ENCODE measurements around the gene HOXB8.

Gene HOXB8

GRCh38 chr17:48592057-48592514 is 23.0 kb downstream of the HOXB8 start:
- H3K9ac ChIP-seq (ENCODE audit: low read length): no peak overlapping the region
- H3K4me1 ChIP-seq (ENCODE audit: control insufficient read depth, insufficient read depth, low read length): peaks cover 25% of the 10 kb centered on the region
- no peaks in the 10 kb centered on the region for H3K36me3 ChIP-seq (ENCODE audit: control insufficient read depth, insufficient read depth, low read length)
- peak overlapping the region; percentile 94 for H3K4me3 ChIP-seq (ENCODE audit: low read length)
- H3K27me3 ChIP-seq (ENCODE audit: control insufficient read depth, insufficient read depth, low read length): no peaks in the 10 kb centered on the region
- peak overlapping the region; percentile 90 for H3K27ac ChIP-seq (ENCODE audit: low read depth, low read length)

GRCh38 chr17:48591255-48592056 is 23.6 kb downstream of the HOXB8 start:
- H3K36me3 ChIP-seq (ENCODE audit: control insufficient read depth, insufficient read depth, low read length): no peaks in the 10 kb centered on the region
- peaks cover 28% of the 10 kb centered on the region for H3K4me1 ChIP-seq (ENCODE audit: control insufficient read depth, insufficient read depth, low read length)
- H3K4me3 ChIP-seq (ENCODE audit: low read length): peak overlapping the region; percentile 94
- H3K27ac ChIP-seq (ENCODE audit: low read depth, low read length): peak overlapping the region; percentile 90
- peak overlapping the region; percentile 5 for H3K9ac ChIP-seq (ENCODE audit: low read length)
- no peaks in the 10 kb centered on the region for H3K27me3 ChIP-seq (ENCODE audit: control insufficient read depth, insufficient read depth, low read length)

GRCh38 chr17:48590607-48591161 is 24.4 kb downstream of the HOXB8 start:
- Histone ChIP-seq H3K4me3 (ENCODE audit: low read length) (peak overlapping the region; percentile 94), H3K4me1 (ENCODE audit: control insufficient read depth, insufficient read depth, low read length) (peaks cover 25% of the 10 kb centered on the region), H3K27ac (ENCODE audit: low read depth, low read length) (peak overlapping the region; percentile 90), H3K9ac (ENCODE audit: low read length) (peak overlapping the region; percentile 5), H3K36me3 (ENCODE audit: control insufficient read depth, insufficient read depth, low read length) (no peaks in the 10 kb centered on the region), H3K27me3 (ENCODE audit: control insufficient read depth, insufficient read depth, low read length) (no peaks in the 10 kb centered on the region)

- H3K27ac ChIP-seq (ENCODE audit: low read depth, low read length): peak within 1 kb of the TSS; percentile 90
- no peaks in the 10 kb centered on the region for H3K36me3 ChIP-seq (ENCODE audit: control insufficient read depth, insufficient read depth, low read length)
- H3K9ac ChIP-seq (ENCODE audit: low read length): peak within 1 kb of the TSS; percentile 19
- peak within 1 kb of the TSS; percentile 94 for H3K4me3 ChIP-seq (ENCODE audit: low read length)
- no peaks in the 10 kb centered on the region for H3K27me3 ChIP-seq (ENCODE audit: control insufficient read depth, insufficient read depth, low read length)
- H3K4me1 ChIP-seq (ENCODE audit: control insufficient read depth, insufficient read depth, low read length): peaks cover 18% of the 10 kb centered on the region
Observed at GRCh38 chr17:48589831-48590606, 25.1 kb downstream of the HOXB8 start, which contains the start of gene HOXB3. HOXB3 (minus strand) TSS chr17:48590241; CDS start chr17:48552474, 37,767 bp downstream.

- H3K4me3 ChIP-seq (ENCODE audit: low read length): peak overlapping the region; percentile 94
- H3K27me3 ChIP-seq (ENCODE audit: control insufficient read depth, insufficient read depth, low read length): no peaks in the 10 kb centered on the region
- H3K36me3 ChIP-seq (ENCODE audit: control insufficient read depth, insufficient read depth, low read length): no peaks in the 10 kb centered on the region
- H3K9ac ChIP-seq (ENCODE audit: low read length): peak overlapping the region; percentile 19
- peak overlapping the region; percentile 90 for H3K27ac ChIP-seq (ENCODE audit: low read depth, low read length)
- peaks cover 18% of the 10 kb centered on the region for H3K4me1 ChIP-seq (ENCODE audit: control insufficient read depth, insufficient read depth, low read length)
Observed at GRCh38 chr17:48589060-48589830, 25.8 kb downstream of the HOXB8 start.

GRCh38 chr17:48588528-48588927 is 26.6 kb downstream of the HOXB8 start:
- H3K36me3 ChIP-seq (ENCODE audit: control insufficient read depth, insufficient read depth, low read length): no peaks in the 10 kb centered on the region
- H3K9ac ChIP-seq (ENCODE audit: low read length): no peak overlapping the region
- peaks cover 24% of the 10 kb centered on the region for H3K4me1 ChIP-seq (ENCODE audit: control insufficient read depth, insufficient read depth, low read length)
- no peaks in the 10 kb centered on the region for H3K27me3 ChIP-seq (ENCODE audit: control insufficient read depth, insufficient read depth, low read length)
- H3K27ac ChIP-seq (ENCODE audit: low read depth, low read length): peak overlapping the region; percentile 90
- H3K4me3 ChIP-seq (ENCODE audit: low read length): peak overlapping the region; percentile 94

- Histone ChIP-seq H3K4me3 (ENCODE audit: low read length) (peak overlapping the region; percentile 94), H3K27me3 (ENCODE audit: control insufficient read depth, insufficient read depth, low read length) (no peaks in the 10 kb centered on the region), H3K36me3 (ENCODE audit: control insufficient read depth, insufficient read depth, low read length) (no peaks in the 10 kb centered on the region), H3K9ac (ENCODE audit: low read length) (no peak overlapping the region), H3K27ac (ENCODE audit: low read depth, low read length) (peak overlapping the region; percentile 90), H3K4me1 (ENCODE audit: control insufficient read depth, insufficient read depth, low read length) (peaks cover 29% of the 10 kb centered on the region)
Observed at GRCh38 chr17:48588074-48588415, 27.0 kb downstream of the HOXB8 start.

- H3K4me1 ChIP-seq (ENCODE audit: control insufficient read depth, insufficient read depth, low read length): peaks cover 33% of the 10 kb centered on the region
- H3K9ac ChIP-seq (ENCODE audit: low read length): peak overlapping the region; percentile 24
- peak overlapping the region; percentile 90 for H3K27ac ChIP-seq (ENCODE audit: low read depth, low read length)
- H3K27me3 ChIP-seq (ENCODE audit: control insufficient read depth, insufficient read depth, low read length): no peaks in the 10 kb centered on the region
- H3K4me3 ChIP-seq (ENCODE audit: low read length): peak overlapping the region; percentile 94
- no peaks in the 10 kb centered on the region for H3K36me3 ChIP-seq (ENCODE audit: control insufficient read depth, insufficient read depth, low read length)
Observed at GRCh38 chr17:48587276-48588073, 27.6 kb downstream of the HOXB8 start.

- Histone ChIP-seq H3K4me1 (ENCODE audit: control insufficient read depth, insufficient read depth, low read length) (peaks cover 33% of the 10 kb centered on the region), H3K27me3 (ENCODE audit: control insufficient read depth, insufficient read depth, low read length) (no peaks in the 10 kb centered on the region), H3K36me3 (ENCODE audit: control insufficient read depth, insufficient read depth, low read length) (no peaks in the 10 kb centered on the region), H3K9ac (ENCODE audit: low read length) (peak overlapping the region; percentile 35), H3K27ac (ENCODE audit: low read depth, low read length) (peak overlapping the region; percentile 90), H3K4me3 (ENCODE audit: low read length) (peak overlapping the region; percentile 94)
Observed at GRCh38 chr17:48586355-48587258, 28.5 kb downstream of the HOXB8 start.

GRCh38 chr17:48584223-48584741 is 30.8 kb downstream of the HOXB8 start:
- H3K27ac ChIP-seq (ENCODE audit: low read depth, low read length): peak overlapping the region; percentile 90
- H3K9ac ChIP-seq (ENCODE audit: low read length): no peak overlapping the region
- peaks cover 36% of the 10 kb centered on the region for H3K4me1 ChIP-seq (ENCODE audit: control insufficient read depth, insufficient read depth, low read length)
- peak overlapping the region; percentile 34 for H3K4me3 ChIP-seq (ENCODE audit: low read length)
- H3K36me3 ChIP-seq (ENCODE audit: control insufficient read depth, insufficient read depth, low read length): no peaks in the 10 kb centered on the region
- H3K27me3 ChIP-seq (ENCODE audit: control insufficient read depth, insufficient read depth, low read length): no peaks in the 10 kb centered on the region

Measured in rectal smooth muscle tissue (tissue), 1 donor.